K562 (cell line): ENCODE results near the gene AMBRA1. TPM values are rescaled to one million over a fixed set of nuclear protein-coding genes. Genes with fewer than 3 reads are reported as not detected.

Source experiments
- ATAC-seq: fragments of 200-7000 bp; cut with Tn5 transposase; 3 replicates; pipeline ENCODE4 v1.9.1; 2020; ENCODE audit warnings: moderate library complexity
- BruUV-seq: library from RNA; stranded (reverse); fragments of 400-500 nt; replicated peaks from 2 replicates; lab custom pipeline; 2021; lab: Mats Ljungman, UMichigan
- CTCF ChIA-PET: fragments of 300-600 bp; formaldehyde crosslinking; extraction: SDS; loops from one replicate; lab custom pipeline; 2021; ENCODE audit warnings: low intra/inter-chr PET ratio; lab: Yijun Ruan, JAX
- POLR2A ChIA-PET: fragments of 300-600, 350-650 bp; sonication (Branson Sonifier 250); formaldehyde crosslinking; extraction: SDS; loops from one replicate; lab custom pipeline; 2021; ENCODE audit warnings: antibody characterized with exemption, inconsistent platforms; lab: Yijun Ruan, JAX
- DNase-seq, 4 experiments: peaks; one replicate each; pipeline versions ENCODE4 v3.0.0 to v3.0.0-alpha.2; 2011 to 2018; ENCODE audit warnings: low spot score in 3 of 4, mixed read lengths in 3 of 4; ENCODE audit errors: extremely low read depth in 1 of 4
- FAIRE-seq: peaks from 2 replicates; lab custom pipeline; 2011; peaks lifted over from hg19 to GRCh38; lab: Jason Lieb, UNC
- H2AFZ ChIP-seq: 2 replicates; pipeline ENCODE4 v1.6.0; 2011; ENCODE audit warnings: low read depth, low read length, control low read depth, inconsistent platforms
- H3K27ac ChIP-seq: fragments of 200-600 bp; 3 replicates; pipeline ENCODE4 v1.8.0; 2011; ENCODE audit warnings: low read depth, mild to moderate bottlenecking, control low read depth, inconsistent platforms, low read length, moderate library complexity, mixed read lengths; ENCODE audit errors: extremely low read depth
- H3K27me3 ChIP-seq, 2 experiments: fragments of 300-600 bp in 1 of 2; 2 replicates in 1 of 2; 3 replicates in 1 of 2; pipeline versions ENCODE4 v1.6.0 to v1.8.0; 2011; ENCODE audit warnings: inconsistent platforms in 2 of 2, low read length in 2 of 2, mild to moderate bottlenecking in 1 of 2, mixed read lengths in 1 of 2, moderate library complexity in 1 of 2; ENCODE audit not compliant: control insufficient read depth in 2 of 2, insufficient read depth in 2 of 2
- H3K36me3 ChIP-seq: fragments of 300-600 bp; 3 replicates; pipeline ENCODE4 v1.8.0; 2011; ENCODE audit warnings: mild to moderate bottlenecking, low read length, inconsistent platforms; ENCODE audit not compliant: control insufficient read depth, insufficient read depth
- H3K4me1 ChIP-seq, 2 experiments: fragments of 200-600 bp in 1 of 2; replicated peaks in 1 of 2; 2 replicates in 1 of 2; 3 replicates in 1 of 2; pipeline versions ENCODE4 v1.5.1 to v1.8.0; 2011; ENCODE audit warnings: inconsistent platforms in 2 of 2, low read length in 2 of 2, mild to moderate bottlenecking in 1 of 2, mixed read lengths in 1 of 2, moderate library complexity in 1 of 2; ENCODE audit not compliant: control insufficient read depth in 2 of 2, insufficient read depth in 2 of 2
- H3K4me2 ChIP-seq: 2 replicates; pipeline ENCODE4 v1.6.1; 2011; ENCODE audit warnings: low read length, control low read depth, inconsistent platforms, mixed read lengths; ENCODE audit not compliant: insufficient read depth
- H3K4me3 ChIP-seq: fragments of 200-600 bp; sonication (generic), shearing (Covaris generic); 2 replicates; pipeline ENCODE4 v1.5.1; 2016; ENCODE audit warnings: control low read depth, inconsistent platforms
- H3K79me2 ChIP-seq: fragments of 200-600 bp; 3 replicates; pipeline ENCODE4 v1.8.0; 2011; ENCODE audit warnings: low read length, inconsistent platforms; ENCODE audit not compliant: control insufficient read depth, insufficient read depth
- H3K9ac ChIP-seq, 2 experiments: 2 replicates each; pipeline versions ENCODE4 v1.6.0 to v1.6.1; 2011; ENCODE audit warnings: low read depth in 2 of 2, low read length in 2 of 2, control low read depth in 1 of 2, inconsistent platforms in 1 of 2, mild to moderate bottlenecking in 1 of 2, mixed read lengths in 1 of 2; ENCODE audit not compliant: insufficient read depth in 1 of 2
- H3K9me1 ChIP-seq: one replicate; pipeline ENCODE4 v1.6.0; 2011; ENCODE audit warnings: inconsistent platforms, mild to moderate bottlenecking, low read length, moderate library complexity; ENCODE audit not compliant: control insufficient read depth, insufficient read depth
- H3K9me3 ChIP-seq: replicated peaks from 2 replicates; pipeline ENCODE4 v1.5.1; 2011; ENCODE audit warnings: low read depth, low read length, inconsistent platforms; ENCODE audit not compliant: control insufficient read depth, insufficient read depth
- H4K20me1 ChIP-seq: replicated peaks from 2 replicates; pipeline ENCODE4 v1.6.1; 2011; ENCODE audit warnings: low read length, inconsistent platforms, mixed read lengths; ENCODE audit not compliant: control insufficient read depth, insufficient read depth
- BCOR ChIP-seq: fragments of 450-650 bp; IDR thresholded peaks from 2 replicates; pipeline ENCODE4 v1.6.1; 2016
- E2F3 ChIP-seq: fragments of 250-450 bp; sonication (Bioruptor Pico); IDR thresholded peaks from 2 replicates; pipeline ENCODE4 v1.4.0; 2020; ENCODE audit warnings: mild to moderate bottlenecking
- ESRRA ChIP-seq: fragments of 450-650 bp; IDR thresholded peaks from 2 replicates; pipeline ENCODE4 v1.6.1; 2014; ENCODE audit warnings: low read depth, mild to moderate bottlenecking, moderate library complexity, borderline replicate concordance
- HLTF ChIP-seq: fragments of 450-650 bp; IDR thresholded peaks from 2 replicates; pipeline ENCODE4 v1.6.1; 2016
- KAT8 ChIP-seq: fragments of 450-650 bp; IDR thresholded peaks from 2 replicates; pipeline ENCODE4 v1.6.1; 2016; ENCODE audit warnings: low read depth, mild to moderate bottlenecking
- MXI1 ChIP-seq: IDR thresholded peaks from 2 replicates; pipeline ENCODE4 v1.6.1; 2011; ENCODE audit warnings: low read depth, mild to moderate bottlenecking, improper control_type of control experiment, low read length
- RHOXF2B ChIP-seq: fragments of 250-450 bp; sonication (Bioruptor Pico); conservative IDR thresholded peaks from 2 replicates; pipeline ENCODE4 v1.5.1; 2021
- THRAP3 ChIP-seq: fragments of 450-650 bp; IDR thresholded peaks from 2 replicates; pipeline ENCODE4 v1.6.1; 2016; ENCODE audit warnings: mild to moderate bottlenecking, inconsistent platforms, borderline replicate concordance
- ZBED1 ChIP-seq: IDR thresholded peaks from 2 replicates; pipeline ENCODE4 v1.6.1; 2014
- ZNF175 ChIP-seq: fragments of 200-800 bp; sonication (Bioruptor generic); IDR thresholded peaks from 2 replicates; pipeline ENCODE4 v1.6.1; 2016; ENCODE audit warnings: low read depth, mild to moderate bottlenecking, missing genetic modification characterization, missing compliant biosample characterization
- ZNF740 ChIP-seq, 3 experiments: fragments of 200-800 bp in 1 of 3; sonication (Bioruptor generic) in 1 of 3; sonication (generic) in 1 of 3; formaldehyde crosslinking in 1 of 3; IDR thresholded peaks; 2 replicates each; pipeline versions ENCODE4 v1.6.1 to v1.8.0; 2016 to 2022; ENCODE audit warnings: mild to moderate bottlenecking in 2 of 3, missing compliant biosample characterization in 2 of 3, missing genetic modification characterization in 2 of 3, missing genetic modification reagents in 1 of 3
- WGBS: fragments of 100-300 bp; shearing (Covaris generic); methylation state at CpG from one replicate; pipeline ENCODE4 v1.1.6; 2016; ENCODE audit warnings: low coverage, mixed read lengths; ENCODE audit not compliant: insufficient coverage; ENCODE audit errors: missing lambda C conversion rate; 5-methylcytosine and 5-hydroxymethylcytosine counted together
- in situ Hi-C: fragments of 300-500 bp; cut with MboI; formaldehyde crosslinking; loops from 4 replicates; pipeline ENCODE4 v1.15.0; 2018; ENCODE audit warnings: inconsistent platforms, mixed read lengths
- intact Hi-C: fragments of 100-400 bp; cut with micrococcal nuclease; formaldehyde crosslinking; loops from 2 replicates; pipeline ENCODE4 v1.14.2; 2022
- polyA plus RNA-seq, 8 experiments: library from polyadenylated mRNA; depleted of rRNA in 4 of 8; stranded (reverse) in 5 of 8; unstranded in 3 of 8; fragments of >200 nt; fragmentation: Nextera tagmentation in 2 of 8; fragmentation: Illumina TruSeq in 1 of 8; extraction: Ambion mirVana in 2 of 8; extraction: Trizol in 1 of 8; gene quantifications; 2 replicates each; pipeline versions ENCODE4 v1.2.1 to v1.2.3, GENCODE V29; 2011 to 2014; ENCODE audit warnings: inconsistent platforms in 1 of 8, missing spikeins in 1 of 8
- total RNA-seq, 7 experiments: library from RNA; depleted of rRNA in 6 of 7; stranded (reverse); fragments of >200 nt in 6 of 7; fragmentation: Illumina TruSeq in 2 of 7; extraction: Trizol in 2 of 7; gene quantifications; 2 replicates each; pipeline versions ENCODE4 v1.2.1 to v1.2.3, GENCODE V29; 2011 to 2021; ENCODE audit warnings: low replicate concordance in 1 of 7

AMBRA1 gene
- total and polyA plus RNA-seq, 9 of the 15 experiments (the other 6 are each of a cell fraction or from before 2014, with no cell fraction given) = 0.15 to 24.5 (median 13.0) TPM

GRCh38 chr11:46362156-46363030 is 231.4 kb downstream of the AMBRA1 start:
- no peak for DNase-seq
- Histone ChIP-seq H3K36me3 (peaks cover 32% of the 10 kb centered on the region; the same call in 1 of the 3 replicates), H3K4me1 (peaks cover 31 to 58% of the 10 kb centered on the region in 2 experiments), H3K27me3 (no peaks in the 10 kb centered on the region), H3K9ac (peak overlapping the region; percentile 78 to 94; a peak in 3 of 4 replicates), H3K27ac (peak overlapping the region; percentile 94), H4K20me1 (no peaks in the 10 kb centered on the region), H3K79me2 (peaks cover 52% of the 10 kb centered on the region), H3K9me1 (peaks cover 2% of the 10 kb centered on the region), H3K4me2 (peak overlapping the region; percentile 77; the same call in 1 of the 2 replicates), H2AFZ (no peak overlapping the region), H3K9me3 (no peaks in the 10 kb centered on the region), H3K4me3 (no peak overlapping the region; the same call in 1 of the 2 replicates)
- TF ChIP-seq HLTF (no peak), ZNF175 (CRISPR knock-in tag) (0 out of 2 replicates have a peak, but pooled peaks have one; percentile 44), RHOXF2B (CRISPR knock-in tag) (no peak), KAT8 (no peak), MXI1 (no peak), THRAP3 (no peak), ZNF740 (CRISPR knock-in tag; IDR thresholded peaks at IDR 0.05) (0 out of 2 replicates have a peak, but pooled peaks have one; percentile 27), ZNF740 (tag; IDR thresholded peaks at IDR 0.05) (no peak), ZBED1 (0 out of 2 replicates have a peak, but pooled peaks have one; percentile 13), E2F3 (CRISPR knock-in tag) (0 out of 2 replicates have a peak, but pooled peaks have one; percentile 32), ESRRA (peak; percentile 79), BCOR (peak; percentile 50; the same call in 1 of the 2 replicates)
- intact Hi-C loops (no loop called here), in situ Hi-C loops (no loop called here)
- no peak for ATAC-seq
- ChIA-PET CTCF (no interaction called here), POLR2A (interaction anchor here (0.6 to 2.0 kb wide), 3 partner anchors 10 to 46 kb away, joined by 3 to 7 read pairs (median 3); no protein-coding TSS in a partner anchor)
- FAIRE-seq = no peak
- no TSS peak for BruUV-seq
- WGBS = 86% methylated on average over 19 of the region's 20 CpGs
